Measurements from ENCODE around the gene EIF4A3.

EIF4A3 gene

GRCh38 chr17:80111702-80112470 lies 35.0 kb downstream of the EIF4A3 start:
- DNase-seq (ENCODE audit: low read depth): no peak

- no peak for DNase-seq (ENCODE audit: low read depth)
Observed at GRCh38 chr17:80110927-80111701, 35.8 kb downstream of the EIF4A3 start.

- no peak for DNase-seq (ENCODE audit: low read depth)
Observed at GRCh38 chr17:80110447-80110812, 36.5 kb downstream of the EIF4A3 start.

DNA sequence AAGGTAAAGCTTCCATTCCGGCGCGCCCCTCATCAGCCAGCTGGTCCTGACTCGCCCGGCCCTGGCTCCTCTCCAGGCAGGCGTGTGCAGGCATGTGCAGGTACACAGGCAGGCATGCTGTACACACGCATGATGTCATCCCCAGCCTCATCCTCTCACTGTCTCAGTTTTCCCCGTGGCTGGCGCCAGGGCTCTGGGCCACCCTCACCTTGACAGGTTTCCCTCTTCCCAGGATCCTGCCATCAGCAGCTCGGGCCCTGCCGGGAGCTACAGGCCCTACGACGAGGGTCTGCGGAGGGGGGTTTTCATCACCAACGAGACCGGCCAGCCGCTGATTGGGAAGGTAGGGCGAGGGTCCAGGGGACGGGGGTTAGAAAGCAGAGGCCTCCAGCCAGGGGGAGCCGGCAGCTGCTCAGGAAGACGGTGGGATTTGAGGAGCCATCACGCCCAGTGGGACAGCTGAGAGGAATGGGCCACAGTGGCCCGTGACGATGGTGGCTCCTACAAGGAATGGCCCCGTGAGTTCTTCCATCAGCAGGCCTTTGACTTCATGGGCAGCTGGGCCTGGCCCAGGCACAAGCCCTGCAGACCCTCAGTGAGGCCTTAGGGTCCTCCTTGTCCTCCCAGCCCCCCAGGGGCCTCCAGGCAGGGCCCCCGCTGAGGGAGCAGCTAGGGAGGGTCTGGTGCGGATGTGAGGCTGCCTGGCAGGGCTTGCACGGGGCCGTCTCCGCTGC lies 37.0 kb downstream of the EIF4A3 start:
- DNase-seq (ENCODE audit: low read depth): no peak

GRCh38 chr17:80109066-80109660 lies 37.8 kb downstream of the EIF4A3 start:
- DNase-seq (ENCODE audit: low read depth): no peak

GRCh38 chr17:80108036-80108971 lies 38.6 kb downstream of the EIF4A3 start:
- no peak for DNase-seq (ENCODE audit: low read depth)

DNA sequence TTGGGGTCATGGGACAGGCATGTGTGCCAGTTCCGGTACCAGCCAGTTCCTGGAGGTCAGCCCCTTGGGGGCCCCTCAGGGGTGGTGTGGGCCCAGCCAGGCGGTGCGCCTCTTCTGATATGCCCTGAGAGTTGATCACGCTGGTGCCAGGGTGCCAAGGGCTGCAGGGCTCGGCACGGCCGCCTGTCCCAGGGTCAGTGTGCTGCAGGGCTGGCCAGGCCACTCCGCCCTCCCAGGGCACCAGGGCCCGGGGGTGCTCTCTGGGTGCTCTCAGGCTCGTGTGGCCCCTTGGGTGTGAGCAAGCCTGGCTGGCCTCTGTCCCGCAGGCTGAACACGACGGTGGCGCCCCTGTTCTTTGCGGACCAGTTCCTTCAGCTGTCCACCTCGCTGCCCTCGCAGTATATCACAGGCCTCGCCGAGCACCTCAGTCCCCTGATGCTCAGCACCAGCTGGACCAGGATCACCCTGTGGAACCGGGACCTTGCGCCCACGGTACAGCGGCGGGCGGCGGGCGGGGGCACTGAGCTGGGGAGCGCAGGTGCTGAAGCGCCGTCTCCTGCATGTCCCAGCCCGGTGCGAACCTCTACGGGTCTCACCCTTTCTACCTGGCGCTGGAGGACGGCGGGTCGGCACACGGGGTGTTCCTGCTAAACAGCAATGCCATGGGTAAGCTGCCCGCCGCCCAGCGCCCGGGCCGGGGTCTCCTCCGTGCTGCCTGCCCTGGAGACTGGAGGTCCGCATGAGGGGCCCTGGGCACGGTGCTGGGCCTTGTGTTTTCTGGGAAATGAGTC lies 39.5 kb downstream of the EIF4A3 start:
- no peak for DNase-seq (ENCODE audit: low read depth)

GRCh38 chr17:80106751-80107150 lies 40.2 kb downstream of the EIF4A3 start:
- DNase-seq (ENCODE audit: low read depth): no peak

- no peak for DNase-seq (ENCODE audit: low read depth)
Observed at GRCh38 chr17:80106176-80106575, 40.8 kb downstream of the EIF4A3 start.

DNA sequence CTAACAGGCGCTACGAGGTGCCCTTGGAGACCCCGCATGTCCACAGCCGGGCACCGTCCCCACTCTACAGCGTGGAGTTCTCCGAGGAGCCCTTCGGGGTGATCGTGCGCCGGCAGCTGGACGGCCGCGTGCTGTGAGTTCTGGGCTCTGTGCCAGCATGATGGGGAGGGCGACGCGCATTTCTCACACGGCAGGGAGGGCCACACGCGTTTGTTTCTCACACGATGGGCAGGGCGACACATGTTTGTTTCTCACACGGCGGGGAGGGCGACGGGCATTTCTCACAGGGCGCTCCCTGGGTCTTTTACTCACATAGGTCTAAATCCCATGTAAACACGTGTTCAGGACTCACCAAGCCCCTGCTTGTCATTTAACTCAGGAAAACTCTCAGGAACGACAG lies 41.2 kb downstream of the EIF4A3 start:
- no peak for DNase-seq (ENCODE audit: low read depth)

DNA sequence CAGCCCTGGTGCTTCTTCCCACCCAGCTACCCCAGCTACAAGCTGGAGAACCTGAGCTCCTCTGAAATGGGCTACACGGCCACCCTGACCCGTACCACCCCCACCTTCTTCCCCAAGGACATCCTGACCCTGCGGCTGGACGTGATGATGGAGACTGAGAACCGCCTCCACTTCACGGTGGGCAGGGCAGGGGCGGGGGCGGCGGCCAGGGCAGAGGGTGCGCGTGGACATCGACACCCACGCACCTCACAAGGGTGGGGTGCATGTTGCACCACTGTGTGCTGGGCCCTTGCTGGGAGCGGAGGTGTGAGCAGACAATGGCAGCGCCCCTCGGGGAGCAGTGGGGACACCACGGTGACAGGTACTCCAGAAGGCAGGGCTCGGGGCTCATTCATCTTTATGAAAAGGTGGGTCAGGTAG lies 42.0 kb downstream of the EIF4A3 start:
- no peak for DNase-seq (ENCODE audit: low read depth)

DNA sequence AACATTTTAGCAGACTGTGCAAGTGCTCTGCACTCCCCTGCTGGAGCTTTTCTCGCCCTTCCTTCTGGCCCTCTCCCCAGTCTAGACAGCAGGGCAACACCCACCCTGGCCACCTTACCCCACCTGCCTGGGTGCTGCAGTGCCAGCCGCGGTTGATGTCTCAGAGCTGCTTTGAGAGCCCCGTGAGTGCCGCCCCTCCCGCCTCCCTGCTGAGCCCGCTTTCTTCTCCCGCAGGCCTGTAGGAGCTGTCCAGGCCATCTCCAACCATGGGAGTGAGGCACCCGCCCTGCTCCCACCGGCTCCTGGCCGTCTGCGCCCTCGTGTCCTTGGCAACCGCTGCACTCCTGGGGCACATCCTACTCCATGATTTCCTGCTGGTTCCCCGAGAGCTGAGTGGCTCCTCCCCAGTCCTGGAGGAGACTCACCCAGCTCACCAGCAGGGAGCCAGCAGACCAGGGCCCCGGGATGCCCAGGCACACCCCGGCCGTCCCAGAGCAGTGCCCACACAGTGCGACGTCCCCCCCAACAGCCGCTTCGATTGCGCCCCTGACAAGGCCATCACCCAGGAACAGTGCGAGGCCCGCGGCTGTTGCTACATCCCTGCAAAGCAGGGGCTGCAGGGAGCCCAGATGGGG lies 42.5 kb downstream of the EIF4A3 start:
- DNase-seq (ENCODE audit: low read depth): no peak

DNA sequence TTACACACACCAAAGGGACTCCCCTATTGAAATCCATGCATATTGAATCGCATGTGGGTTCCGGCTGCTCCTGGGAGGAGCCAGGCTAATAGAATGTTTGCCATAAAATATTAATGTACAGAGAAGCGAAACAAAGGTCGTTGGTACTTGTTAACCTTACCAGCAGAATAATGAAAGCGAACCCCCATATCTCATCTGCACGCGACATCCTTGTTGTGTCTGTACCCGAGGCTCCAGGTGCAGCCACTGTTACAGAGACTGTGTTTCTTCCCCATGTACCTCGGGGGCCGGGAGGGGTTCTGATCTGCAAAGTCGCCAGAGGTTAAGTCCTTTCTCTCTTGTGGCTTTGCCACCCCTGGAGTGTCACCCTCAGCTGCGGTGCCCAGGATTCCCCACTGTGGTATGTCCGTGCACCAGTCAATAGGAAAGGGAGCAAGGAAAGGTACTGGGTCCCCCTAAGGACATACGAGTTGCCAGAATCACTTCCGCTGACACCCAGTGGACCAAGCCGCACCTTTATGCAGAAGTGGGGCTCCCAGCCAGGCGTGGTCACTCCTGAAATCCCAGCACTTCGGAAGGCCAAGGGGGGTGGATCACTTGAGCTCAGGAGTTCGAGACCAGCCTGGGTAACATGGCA lies 43.4 kb downstream of the EIF4A3 start:
- DNase-seq (ENCODE audit: low read depth): no peak

DNA sequence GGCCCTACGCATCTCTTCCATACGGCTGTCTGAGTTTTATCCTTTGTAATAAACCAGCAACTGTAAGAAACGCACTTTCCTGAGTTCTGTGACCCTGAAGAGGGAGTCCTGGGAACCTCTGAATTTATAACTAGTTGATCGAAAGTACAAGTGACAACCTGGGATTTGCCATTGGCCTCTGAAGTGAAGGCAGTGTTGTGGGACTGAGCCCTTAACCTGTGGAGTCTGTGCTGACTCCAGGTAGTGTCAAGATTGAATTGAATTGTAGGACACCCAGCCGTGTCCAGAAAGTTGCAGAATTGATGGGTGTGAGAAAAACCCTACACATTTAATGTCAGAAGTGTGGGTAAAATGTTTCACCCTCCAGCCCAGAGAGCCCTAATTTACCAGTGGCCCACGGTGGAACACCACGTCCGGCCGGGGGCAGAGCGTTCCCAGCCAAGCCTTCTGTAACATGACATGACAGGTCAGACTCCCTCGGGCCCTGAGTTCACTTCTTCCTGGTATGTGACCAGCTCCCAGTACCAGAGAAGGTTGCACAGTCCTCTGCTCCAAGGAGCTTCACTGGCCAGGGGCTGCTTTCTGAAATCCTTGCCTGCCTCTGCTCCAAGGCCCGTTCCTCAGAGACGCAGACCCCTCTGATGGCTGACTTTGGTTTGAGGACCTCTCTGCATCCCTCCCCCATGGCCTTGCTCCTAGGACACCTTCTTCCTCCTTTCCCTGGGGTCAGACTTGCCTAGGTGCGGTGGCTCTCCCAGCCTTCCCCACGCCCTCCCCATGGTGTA lies 44.1 kb downstream of the EIF4A3 start:
- no peak for DNase-seq (ENCODE audit: low read depth)

DNA sequence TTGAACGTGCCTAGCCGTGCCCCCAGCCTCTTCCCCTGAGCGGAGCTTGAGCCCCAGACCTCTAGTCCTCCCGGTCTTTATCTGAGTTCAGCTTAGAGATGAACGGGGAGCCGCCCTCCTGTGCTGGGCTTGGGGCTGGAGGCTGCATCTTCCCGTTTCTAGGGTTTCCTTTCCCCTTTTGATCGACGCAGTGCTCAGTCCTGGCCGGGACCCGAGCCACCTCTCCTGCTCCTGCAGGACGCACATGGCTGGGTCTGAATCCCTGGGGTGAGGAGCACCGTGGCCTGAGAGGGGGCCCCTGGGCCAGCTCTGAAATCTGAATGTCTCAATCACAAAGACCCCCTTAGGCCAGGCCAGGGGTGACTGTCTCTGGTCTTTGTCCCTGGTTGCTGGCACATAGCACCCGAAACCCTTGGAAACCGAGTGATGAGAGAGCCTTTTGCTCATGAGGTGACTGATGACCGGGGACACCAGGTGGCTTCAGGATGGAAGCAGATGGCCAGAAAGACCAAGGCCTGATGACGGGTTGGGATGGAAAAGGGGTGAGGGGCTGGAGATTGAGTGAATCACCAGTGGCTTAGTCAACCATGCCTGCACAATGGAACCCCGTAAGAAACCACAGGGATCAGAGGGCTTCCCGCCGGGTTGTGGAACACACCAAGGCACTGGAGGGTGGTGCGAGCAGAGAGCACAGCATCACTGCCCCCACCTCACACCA lies 44.8 kb downstream of the EIF4A3 start:
- no peak for DNase-seq (ENCODE audit: low read depth)

GRCh38 chr17:80101011-80101945 lies 45.6 kb downstream of the EIF4A3 start, which contains the start of gene GAA:
GAA (plus strand) TSS chr17:80101581; CDS start chr17:80104587, 3,006 bp downstream.
- DNase-seq (ENCODE audit: low read depth): peak; percentile 83

- no peak for DNase-seq (ENCODE audit: low read depth)
Observed at GRCh38 chr17:80100035-80100323, 46.9 kb downstream of the EIF4A3 start.

Measured in stimulated activated CD8-positive, alpha-beta memory T cell treated with anti-CD3 and anti-CD28 coated beads, Interleukin-4, amount 100 ng/mL, for 24 hours (primary cell).